Cardiac septum (tissue), 1 donor: Measurements from ENCODE around the gene MAPRE3. TPM values are rescaled to one million over a fixed set of nuclear protein-coding genes. Genes with fewer than 3 reads are reported as not detected.
A peak's percentile ranks its signal among the peaks of the same experiment; 100 is the strongest.

Source experiments
- DNase-seq: peaks from one replicate; pipeline ENCODE4 v3.0.0-alpha.2; 2020; ENCODE audit warnings: low spot score
- intact Hi-C: fragments of 100-400 bp; cut with DNase I; formaldehyde crosslinking; loops from one replicate; pipeline ENCODE4 v1.14.0; 2022
- total RNA-seq: library from RNA; stranded (reverse); fragmentation: NEBNext Ultra II Directional; extraction: Animal tissue kit (Norgen Biotek cat#: 25700); gene quantifications from one replicate; pipeline ENCODE4 v1.2.1, GENCODE V29; 2021
- donor health status: DM: no; HTN: no; CAD: no.

Gene MAPRE3
- total RNA-seq, 1 donor from 2014 or later: 43.1 TPM

GRCh38 chr2:27051902-27052645 lies 81.6 kb downstream of the MAPRE3 start:
- intact Hi-C loops: loop anchor here (2.0 kb wide), 2 partner anchors 21 to 35 kb away; partner anchors contain the start of gene KHK
- DNase-seq: peak; percentile 81

GRCh38 chr2:27053321-27053720 lies 82.9 kb downstream of the MAPRE3 start:
- intact Hi-C loops: no loop called here

DNA sequence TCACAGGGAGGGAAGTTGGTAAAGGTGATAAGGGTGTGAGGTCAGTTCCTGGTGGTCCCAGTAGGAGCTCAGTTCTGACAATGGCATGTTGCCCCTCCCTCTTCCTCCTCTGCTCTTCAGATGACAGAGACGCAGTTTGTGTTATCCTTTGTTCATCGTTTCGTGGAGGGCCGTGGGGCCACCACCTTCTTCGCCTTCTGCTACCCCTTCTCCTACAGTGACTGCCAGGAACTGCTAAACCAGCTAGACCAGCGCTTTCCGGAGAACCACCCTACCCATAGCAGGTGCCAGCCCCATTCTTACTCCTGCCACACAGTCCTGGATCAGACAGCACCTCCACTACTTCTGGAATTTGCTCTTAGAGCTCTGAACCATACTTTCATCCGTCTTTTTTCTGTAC lies 83.3 kb downstream of the MAPRE3 start:
- intact Hi-C loops: no loop called here

More at GRCh38 chr2:27053321-27053720, 82.9 kb downstream of the MAPRE3 start:
- no peak for DNase-seq

DNA sequence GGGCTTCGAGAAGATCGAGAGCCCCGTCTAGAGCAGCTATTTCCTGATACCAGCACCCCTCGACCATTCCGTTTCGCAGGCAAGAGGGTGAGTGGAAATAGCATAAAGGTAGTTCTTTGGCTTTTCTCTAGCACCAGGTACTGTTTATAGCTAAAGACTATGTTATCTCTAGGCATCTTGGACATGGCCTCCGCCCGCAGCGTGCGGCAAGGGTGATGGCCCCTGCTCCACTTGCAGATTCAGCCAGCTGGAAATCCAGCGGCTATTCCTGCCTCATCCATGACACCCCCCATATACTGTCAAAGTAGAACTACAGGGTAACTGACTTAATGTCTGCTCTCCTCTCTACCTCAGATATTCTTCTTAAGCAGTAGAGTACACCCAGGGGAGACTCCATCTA lies 84.3 kb downstream of the MAPRE3 start:
- intact Hi-C loops: no loop called here
- DNase-seq: no peak

More for the DNA sequence above, 83.3 kb downstream of the MAPRE3 start:
- DNase-seq: no peak

DNA sequence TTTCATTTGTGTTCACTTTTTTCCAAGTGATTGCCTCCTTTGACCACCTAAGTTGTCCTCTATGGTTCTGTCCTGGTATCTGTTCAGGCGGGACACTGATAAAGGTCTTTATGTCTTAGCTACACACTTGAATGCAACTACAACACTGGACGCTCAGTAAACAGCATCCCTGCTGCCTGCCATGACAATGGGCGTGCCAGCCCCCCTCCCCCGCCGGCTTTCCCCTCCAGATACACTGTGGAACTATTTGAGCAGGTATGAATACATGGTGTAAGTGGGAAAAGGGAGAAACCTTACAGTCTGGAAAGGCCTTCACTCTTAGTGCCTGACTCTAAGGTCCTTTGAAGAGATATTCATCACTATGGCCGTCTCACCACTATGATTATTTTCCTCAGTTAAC lies 86.7 kb downstream of the MAPRE3 start:
- no peak for DNase-seq
- intact Hi-C loops: no loop called here

- intact Hi-C loops: no loop called here
- DNase-seq: no peak
Measured at GRCh38 chr2:27058210-27058609, 87.8 kb downstream of the MAPRE3 start.

- intact Hi-C loops: no loop called here
- no peak for DNase-seq
Measured at GRCh38 chr2:27059141-27059820, 88.8 kb downstream of the MAPRE3 start.

DNA sequence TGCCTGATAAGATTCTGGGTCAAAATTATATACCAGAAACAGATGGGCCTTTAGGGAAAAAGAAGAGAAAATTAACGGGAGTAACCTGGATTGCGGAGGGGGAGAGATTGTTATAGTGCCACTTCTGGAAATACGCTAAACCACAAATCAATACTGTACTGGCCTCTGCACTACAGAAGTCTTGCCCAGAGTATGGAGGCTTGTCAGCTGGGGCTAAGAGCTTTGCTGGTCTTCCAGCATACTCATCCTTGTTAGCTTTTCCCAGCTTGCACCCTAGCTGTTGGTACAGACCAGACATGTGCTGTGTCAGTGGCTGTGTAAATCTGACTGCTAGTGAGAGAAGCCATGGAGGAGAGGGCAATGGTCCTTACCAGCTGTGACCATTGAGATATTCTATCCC lies 89.9 kb downstream of the MAPRE3 start:
- no peak for DNase-seq
- intact Hi-C loops: no loop called here

DNA sequence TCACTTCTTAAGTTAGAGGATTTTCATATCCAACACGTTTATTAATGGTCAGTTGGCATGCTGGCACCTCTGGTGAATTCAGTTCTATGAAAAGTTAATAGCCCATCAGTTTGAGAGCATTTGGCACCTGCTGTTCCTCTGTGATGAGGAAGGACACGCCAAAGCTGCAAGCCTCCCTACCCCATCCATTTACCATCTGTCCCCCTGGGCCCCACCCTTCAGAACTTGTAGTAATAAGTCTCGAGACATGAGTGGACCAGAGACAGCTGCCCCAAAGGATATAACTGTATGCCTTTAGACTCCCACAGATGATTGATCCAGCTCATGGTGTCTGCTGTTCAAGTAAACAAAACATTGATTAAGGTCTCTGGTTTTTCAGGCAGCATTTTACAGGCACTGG lies 94.7 kb downstream of the MAPRE3 start:
- DNase-seq: no peak

DNA sequence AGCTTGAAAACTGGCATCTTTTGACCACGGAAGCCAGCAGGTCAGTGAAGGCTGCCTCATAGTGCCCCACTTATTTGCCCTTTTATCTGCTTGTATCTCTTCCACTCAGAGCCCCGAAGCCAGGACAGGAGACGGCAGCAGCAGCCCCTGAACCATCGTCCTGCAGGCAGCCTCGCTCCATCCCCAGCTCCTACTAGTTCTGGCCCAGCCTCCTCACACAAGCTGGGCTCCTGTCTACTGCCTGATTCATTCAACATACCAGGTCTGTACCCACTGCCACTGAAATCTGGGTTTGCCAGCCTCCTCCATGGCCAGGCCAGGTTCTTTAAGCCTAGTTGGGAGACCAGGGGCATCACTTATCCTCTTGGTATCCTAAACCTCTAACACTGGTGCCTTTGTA lies 96.9 kb downstream of the MAPRE3 start:
- no peak for DNase-seq

More for the DNA sequence above, 94.7 kb downstream of the MAPRE3 start:
- intact Hi-C loops: no loop called here

GRCh38 chr2:27069436-27069835 lies 99.0 kb downstream of the MAPRE3 start:
- DNase-seq: no peak
- intact Hi-C loops: no loop called here

More for the DNA sequence above, 96.9 kb downstream of the MAPRE3 start:
- intact Hi-C loops: no loop called here

- no peak for DNase-seq
- intact Hi-C loops: loop anchor here (5.0 kb wide), 1 partner anchor 38 kb away; the partner anchor contains the start of gene TMEM214
Measured at GRCh38 chr2:27069961-27070618, 99.7 kb downstream of the MAPRE3 start.

DNA sequence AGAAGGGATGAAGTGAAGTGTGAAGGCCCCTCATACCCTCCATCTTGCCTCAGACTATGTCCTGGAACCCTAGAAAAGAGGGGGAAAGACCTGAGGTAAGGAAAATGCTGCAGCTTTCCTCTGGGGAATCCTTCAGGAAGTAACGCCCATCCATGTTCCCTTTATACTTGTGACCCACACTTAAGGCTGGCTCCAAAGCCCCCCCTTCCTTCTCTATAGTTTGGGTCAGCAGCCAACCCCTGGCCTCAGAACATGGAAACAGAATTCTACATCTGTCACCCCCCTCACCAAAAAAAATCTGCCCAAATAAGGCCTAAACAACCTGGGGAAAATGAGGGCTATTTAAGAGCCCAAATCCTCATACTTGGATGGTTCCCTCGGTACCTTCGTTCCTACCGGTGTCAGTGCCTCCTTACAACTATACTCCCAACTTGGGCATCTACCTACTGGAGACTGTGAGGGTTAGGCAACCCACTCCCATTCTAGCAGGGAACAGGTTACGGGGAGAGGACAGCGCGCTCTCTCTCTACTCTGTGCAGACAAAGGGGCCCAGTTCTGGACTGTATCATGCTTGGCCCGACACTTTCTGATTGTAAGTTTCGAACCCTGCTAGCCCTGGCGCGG lies 100.3 kb downstream of the MAPRE3 start:
- DNase-seq: no peak
- intact Hi-C loops: loop anchor here (1.0 to 5.0 kb wide), 2 partner anchors 11 to 38 kb away; partner anchors contain the start of gene TMEM214

DNA sequence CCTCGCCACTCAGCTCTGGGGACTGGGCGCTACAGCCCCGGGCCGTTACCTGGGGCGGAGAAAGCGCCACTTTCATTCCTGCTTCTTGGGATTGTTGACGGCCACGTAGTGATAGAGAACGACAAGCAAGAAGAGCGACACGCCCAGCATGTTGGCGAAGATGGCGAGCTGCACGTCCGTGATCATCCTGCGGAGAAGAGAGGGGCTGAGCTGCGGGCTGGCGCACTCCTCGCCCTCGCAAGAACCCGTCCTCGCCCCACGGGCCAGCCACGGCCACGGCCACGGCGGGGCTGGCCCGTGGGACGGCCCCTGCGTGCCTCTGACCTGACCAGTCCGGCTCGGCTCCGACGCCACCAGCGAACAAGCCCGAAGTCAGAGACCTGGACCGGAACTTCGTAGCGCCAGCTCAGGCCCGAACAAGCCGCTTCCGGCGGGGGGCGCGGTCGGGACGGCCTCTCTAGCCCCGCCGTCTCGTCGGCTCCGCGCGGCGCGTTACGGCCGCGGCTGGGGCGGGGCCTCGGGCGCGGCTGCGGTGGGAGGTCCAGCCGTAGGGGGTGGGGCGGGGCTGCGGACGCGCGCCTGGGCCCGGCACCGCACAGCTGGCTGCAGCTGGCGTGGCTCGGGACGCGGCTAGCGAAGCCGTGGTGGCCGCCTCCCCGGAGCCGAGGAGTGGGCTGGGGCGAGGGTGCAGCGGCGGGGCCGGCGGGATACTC lies 101.0 kb downstream of the MAPRE3 start, which contains the start of gene OST4:
OST4 (minus strand) TSS at position 378 of the 713 bp plus-strand sequence.
- intact Hi-C loops: loop anchor here (1.0 to 5.0 kb wide), 2 partner anchors 10 to 39 kb away; partner anchors contain the start of gene TMEM214
- peak; percentile 98 for DNase-seq

GRCh38 chr2:27071990-27072830 lies 101.8 kb downstream of the MAPRE3 start:
- DNase-seq: no peak
- intact Hi-C loops: loop anchor here (1.0 to 5.0 kb wide), 3 partner anchors 9 to 40 kb away; partner anchors contain the start of genes AGBL5 and TMEM214

- no peak for DNase-seq
- intact Hi-C loops: loop anchor here (2.0 to 5.0 kb wide), 2 partner anchors 22 to 41 kb away; partner anchors contain the start of genes AGBL5 and TMEM214
Measured at GRCh38 chr2:27072920-27073319, 102.5 kb downstream of the MAPRE3 start.

DNA sequence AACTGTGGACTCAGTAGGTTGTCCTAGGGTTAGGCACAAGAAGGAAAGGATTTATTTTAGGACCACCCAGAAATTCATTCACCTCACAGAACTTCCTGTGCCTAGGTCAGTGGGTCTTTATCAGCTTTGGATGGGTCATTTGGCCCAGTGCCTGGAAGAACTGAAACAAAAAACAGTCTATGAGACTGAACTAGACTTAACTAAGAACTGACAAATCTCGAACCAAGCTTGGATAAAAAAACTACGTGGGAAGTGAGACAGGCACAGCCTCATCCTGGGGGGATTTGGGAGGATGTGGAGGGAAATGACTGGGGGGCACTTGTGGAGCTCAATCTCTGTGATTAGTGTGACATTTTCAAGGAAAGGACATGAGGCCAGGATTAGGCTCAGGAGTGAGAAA lies 103.3 kb downstream of the MAPRE3 start:
- intact Hi-C loops: loop anchor here (2.0 to 5.0 kb wide), 2 partner anchors 23 to 41 kb away; partner anchors contain the start of genes AGBL5 and TMEM214
- no peak for DNase-seq
